GM15510 (cell line): ENCODE results near the gene ELANE.

ENCODE experiments used
- POLR2A ChIP-seq: IDR thresholded peaks from 3 replicates; pipeline ENCODE4 v1.6.1; 2011; ENCODE audit warnings: borderline replicate concordance; ENCODE audit not compliant: insufficient read length; ENCODE audit errors: extremely low read depth

ELANE gene

GRCh38 chr19:852136-853013 is at the start of gene ELANE:
TSS of gene ELANE (plus strand) at chr19:852303. CDS start at chr19:852329, 26 bp downstream.
- no peak for TF ChIP-seq POLR2A

DNA sequence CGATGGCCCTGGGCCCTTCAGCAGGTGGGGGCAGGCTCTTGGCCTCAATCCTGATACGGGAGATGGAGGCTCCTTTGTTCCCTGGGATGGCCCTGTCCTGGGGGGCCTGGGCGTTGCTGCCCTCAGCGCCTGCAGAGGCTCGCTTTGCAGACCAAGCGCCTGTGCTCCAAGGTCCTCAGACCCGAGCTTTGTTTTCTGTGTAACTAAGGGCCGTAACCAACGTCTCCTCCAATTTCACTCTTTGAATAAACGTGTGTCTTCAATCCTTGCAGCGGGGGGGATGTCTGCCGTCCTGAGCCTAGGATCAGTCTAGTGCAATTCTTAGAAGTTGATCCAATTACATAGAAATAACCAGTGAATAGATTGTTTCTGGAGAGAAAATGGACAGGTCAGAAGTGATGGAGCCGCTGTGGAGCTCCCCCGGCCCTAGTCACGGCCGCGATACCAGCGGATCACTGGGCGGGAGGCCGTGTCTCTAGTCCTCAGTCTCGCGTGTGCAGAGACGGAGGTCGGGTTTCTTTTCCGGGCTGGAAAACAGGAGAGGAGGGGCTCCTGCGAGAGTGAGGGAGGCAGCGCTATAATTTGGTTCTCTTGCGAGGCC is 49.5 kb upstream of the ELANE start:
- TF ChIP-seq POLR2A, result no peak

DNA sequence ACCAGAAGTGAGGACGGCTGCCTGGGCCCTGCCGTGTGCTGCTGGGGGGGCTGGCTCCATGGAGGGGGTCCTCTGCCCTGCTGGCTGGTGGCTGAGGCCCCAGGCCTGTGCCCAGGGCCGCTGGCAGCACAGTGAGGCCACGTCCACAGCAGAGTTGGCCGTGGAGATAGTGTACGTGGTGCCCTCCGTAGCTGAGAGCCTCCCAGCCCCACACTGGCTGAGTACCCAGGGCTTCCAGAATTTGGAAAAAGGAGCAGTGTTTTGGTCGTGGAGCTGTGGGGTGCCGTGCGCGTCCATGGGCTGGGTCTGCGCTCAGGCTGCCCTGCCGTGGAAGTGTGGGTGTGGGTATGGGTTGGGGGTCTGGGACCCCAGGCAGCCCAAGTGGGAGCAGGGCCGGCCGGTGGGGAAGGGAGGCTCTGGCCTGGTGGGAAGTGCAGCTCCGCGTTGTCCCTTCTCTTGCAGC is 49.0 kb upstream of the ELANE start:
- TF ChIP-seq POLR2A, result no peak

- TF ChIP-seq POLR2A, result no peak
Measured at GRCh38 chr19:803686-804418, 48.3 kb upstream of the ELANE start.

GRCh38 chr19:804419-805165 is 47.5 kb upstream of the ELANE start:
- TF ChIP-seq POLR2A, result no peak

GRCh38 chr19:805166-805551 is 46.9 kb upstream of the ELANE start:
- no peak for TF ChIP-seq POLR2A

GRCh38 chr19:805600-806550 is 46.2 kb upstream of the ELANE start:
- TF ChIP-seq POLR2A, result no peak

GRCh38 chr19:806815-807421 is 45.2 kb upstream of the ELANE start:
- TF ChIP-seq POLR2A, result no peak

DNA sequence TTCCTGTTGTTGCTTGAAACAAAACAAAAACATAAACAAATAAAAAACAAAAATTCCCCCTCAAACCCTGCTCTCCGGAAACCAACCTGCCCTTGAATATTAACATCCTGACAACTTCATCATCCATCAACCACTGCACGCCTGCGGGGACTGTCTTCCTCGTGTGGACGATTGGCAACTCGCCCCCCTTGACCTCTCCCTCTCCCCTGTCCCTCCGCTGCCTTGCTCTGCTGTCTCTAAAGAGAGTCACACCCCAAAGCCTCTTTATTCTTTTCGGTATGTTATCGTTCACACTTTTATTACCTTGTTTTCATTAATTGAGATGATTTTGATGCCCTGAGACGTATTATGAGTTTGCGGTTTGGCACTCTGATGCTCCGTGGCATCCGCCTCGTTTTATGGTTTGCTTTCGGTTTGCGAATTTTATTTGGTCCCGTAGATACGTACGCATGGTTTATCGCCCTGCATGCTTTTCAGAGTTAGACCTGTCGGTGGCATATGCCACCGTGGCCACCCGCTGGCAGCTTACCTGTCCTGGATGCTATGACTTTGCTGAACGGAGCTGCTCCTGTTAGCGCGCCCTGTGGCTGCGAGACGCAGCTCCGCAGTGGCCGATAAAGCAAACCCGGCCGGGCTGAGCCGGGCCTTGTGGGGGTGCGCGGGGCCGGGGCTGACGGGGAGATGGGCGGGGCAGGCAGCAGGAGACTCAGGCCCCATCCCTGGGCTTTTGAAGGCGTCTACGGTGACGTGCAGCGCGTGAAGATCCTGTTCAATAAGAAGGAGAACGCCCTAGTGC is 44.3 kb upstream of the ELANE start:
- no peak for TF ChIP-seq POLR2A

- no peak for TF ChIP-seq POLR2A
Measured at GRCh38 chr19:808423-808775, 43.7 kb upstream of the ELANE start.

- no peak for TF ChIP-seq POLR2A
Measured at GRCh38 chr19:810077-810855, 41.8 kb upstream of the ELANE start.

- TF ChIP-seq POLR2A, result no peak
Measured at GRCh38 chr19:810883-811489, 41.1 kb upstream of the ELANE start.

DNA sequence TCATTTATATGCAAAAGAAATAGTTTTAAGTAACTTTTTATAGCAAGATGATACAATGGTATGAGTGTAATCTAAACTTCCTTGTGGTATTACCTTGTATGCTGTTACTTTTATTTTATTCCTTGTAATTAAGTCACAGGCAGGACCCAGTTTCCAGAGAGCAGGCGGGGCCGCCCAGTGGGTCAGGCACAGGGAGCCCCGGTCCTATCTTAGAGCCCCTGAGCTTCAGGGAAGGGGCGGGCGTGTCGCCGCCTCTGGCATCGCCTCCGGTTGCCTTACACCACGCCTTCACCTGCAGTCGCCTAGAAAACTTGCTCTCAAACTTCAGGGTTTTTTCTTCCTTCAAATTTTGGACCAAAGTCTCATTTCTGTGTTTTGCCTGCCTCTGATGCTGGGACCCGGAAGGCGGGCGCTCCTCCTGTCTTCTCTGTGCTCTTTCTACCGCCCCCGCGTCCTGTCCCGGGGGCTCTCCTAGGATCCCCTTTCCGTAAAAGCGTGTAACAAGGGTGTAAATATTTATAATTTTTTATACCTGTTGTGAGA is 40.5 kb upstream of the ELANE start:
- no peak for TF ChIP-seq POLR2A
